ENCODE measurements around the gene SENP3. TPM values are rescaled to one million over a fixed set of nuclear protein-coding genes. Genes with fewer than 3 reads are reported as not detected.

Gene SENP3
- total and polyA plus RNA-seq, 2 of the 4 experiments (the other 2 are of a cell fraction): 82.4 to 120 TPM

- peak; percentile 90 for ATAC-seq (ENCODE audit: low read depth)
- H3K9ac ChIP-seq (ENCODE audit: low read depth, low read length): peak within 1 kb of the TSS; percentile 76
- H2BK5ac ChIP-seq (ENCODE audit: low read depth, low read length, poor library complexity, severe bottlenecking): peak within 1 kb of the TSS; percentile 18
- ChIA-PET CTCF (interaction anchor here (1.8 kb wide), 1 partner anchor 12 kb away, joined by 8 read pairs; no protein-coding TSS in a partner anchor), POLR2A (ENCODE audit: unreplicated experiment) (no interaction called here)
- dilution Hi-C loops (cut with HindIII; ENCODE audit: low sequenced_read_pairs, unreplicated experiment) (no loop called here), in situ Hi-C loops (cut with MboI; ENCODE audit: low sequenced_read_pairs) (loop anchor here (25.0 kb wide), 1 partner anchor 486 kb away; no protein-coding TSS in a partner anchor), intact Hi-C loops (cut with micrococcal nuclease) (no loop called here)
- H4K20me1 ChIP-seq (ENCODE audit: insufficient read depth, low read length): no peaks in the 10 kb centered on the region
- TF ChIP-seq MAZ (IDR thresholded peaks at IDR 0.05; ENCODE audit: borderline replicate concordance, low read depth, low read length): peak; percentile 5; the same call in 1 of the 2 replicates
- no peak for TF ChIP-seq USF2 (IDR thresholded peaks at IDR 0.05; ENCODE audit: low read depth, low read length)
- peak; percentile 15; the same call in 1 of the 2 replicates for TF ChIP-seq CTCF (conservative IDR thresholded peaks at IDR 0.05; ENCODE audit: low read depth, low read length)
- peaks cover 8% of the 10 kb centered on the region for H3K4me1 ChIP-seq (ENCODE audit: control insufficient read depth, insufficient read depth, low read length)
- peak within 1 kb of the TSS; percentile 66 for H3K18ac ChIP-seq (ENCODE audit: low read depth, low read length)
- peak within 1 kb of the TSS; percentile 67 for H3K4me3 ChIP-seq (ENCODE audit: insufficient read depth, low read depth, low read length)
- H4K91ac ChIP-seq (ENCODE audit: insufficient read depth, low read depth, low read length): peak within 1 kb of the TSS; percentile 63
- peak within 1 kb of the TSS; percentile 92 for H4K5ac ChIP-seq (ENCODE audit: low read depth, low read length)
- H3K23ac ChIP-seq (ENCODE audit: low read depth, low read length): peak within 1 kb of the TSS; percentile 51
- peak within 1 kb of the TSS; percentile 97 for H3K4me2 ChIP-seq (ENCODE audit: low read depth, low read length)
- peak within 1 kb of the TSS; percentile 71 to 88 for H4K8ac ChIP-seq (ENCODE audit: low read depth in 2 of 2, low read length in 2 of 2)
- H2AK5ac ChIP-seq (ENCODE audit: low read depth, low read length): peak within 1 kb of the TSS; percentile 87
- peaks cover 4% of the 10 kb centered on the region; the same call in 1 of the 2 replicates for H3K36me3 ChIP-seq (ENCODE audit: control insufficient read depth, insufficient read depth, low read length)
- peaks cover 5% of the 10 kb centered on the region; the same call in 1 of the 2 replicates for H3K9me1 ChIP-seq (ENCODE audit: insufficient read depth, low read length)
- DNase-seq: peak; percentile 7
- H3K14ac ChIP-seq (replicated peaks; ENCODE audit: low read depth, low read length): peak within 1 kb of the TSS; percentile 58
- H2AFZ ChIP-seq (replicated peaks; ENCODE audit: low read length, poor library complexity): peak within 1 kb of the TSS; percentile 98
- WGBS, 2 experiments (ENCODE audit: extremely low coverage in 2 of 2, insufficient read length in 1 of 2): no CpG with 5 or more reads among the region's 65 CpGs
- H2BK15ac ChIP-seq (ENCODE audit: low read depth, low read length): no peak within 1 kb of the TSS
- no peaks in the 10 kb centered on the region for H3K9me3 ChIP-seq (ENCODE audit: control insufficient read depth, insufficient read depth, low read length)
- no peaks in the 10 kb centered on the region for H3K27me3 ChIP-seq (ENCODE audit: control insufficient read depth, insufficient read depth, low read length)
- peaks cover 0 to 13% of the 10 kb centered on the region in 2 experiments; a peak in 2 of 4 replicates for H3K79me1 ChIP-seq (ENCODE audit: low read depth in 1 of 2, low read length in 2 of 2)
- peak within 1 kb of the TSS; percentile 38 for H3K27ac ChIP-seq (ENCODE audit: insufficient read depth, low read length)
- H3K4ac ChIP-seq (ENCODE audit: low read depth, low read length): peak within 1 kb of the TSS; percentile 93
- H3K56ac ChIP-seq (ENCODE audit: extremely low read depth, insufficient read depth, low read length): no peak within 1 kb of the TSS
- no TSS peak for BruUV-seq (replicated peaks)
- peak within 1 kb of the TSS; percentile 54 for H2BK120ac ChIP-seq (ENCODE audit: low read depth, low read length)
- peak within 1 kb of the TSS; percentile 97 for H2AK9ac ChIP-seq (replicated peaks; ENCODE audit: low read depth, low read length, poor library complexity)
- no peak within 1 kb of the TSS for H2BK20ac ChIP-seq (ENCODE audit: low read depth, low read length)
Observed at GRCh38 chr17:7548585-7549400, 12.9 kb upstream of the SENP3 start, which contains the start of gene TNFSF12. Gene TNFSF12 (plus strand): TSS chr17:7549058. CDS start chr17:7549154, 96 bp downstream.

All from IMR-90 (cell line).